Endothelial cell of umbilical vein (primary cell): Measurements from ENCODE around the gene ZNF124. TPM values are rescaled to one million over a fixed set of nuclear protein-coding genes. Genes with fewer than 3 reads are reported as not detected.
A peak's percentile ranks its signal among the peaks of the same experiment; 100 is the strongest.

ENCODE experiments used
- BruUV-seq: library from RNA; stranded (reverse); fragments of 400-500 nt; replicated peaks from 2 replicates; lab custom pipeline; 2021; lab: Mats Ljungman, UMichigan
- CTCF ChIA-PET: fragments of 300-600, 350-600 bp; sonication (Branson Sonifier 250); formaldehyde crosslinking; loops from one replicate; lab custom pipeline; 2021; ENCODE audit warnings: antibody characterized with exemption, inconsistent platforms; lab: Charles Lee
- POLR2A ChIA-PET: fragments of 300-600, 350-600 bp; sonication (Branson Sonifier 250); formaldehyde crosslinking; loops from one replicate; lab custom pipeline; 2021; ENCODE audit warnings: antibody characterized with exemption, inconsistent platforms; lab: Charles Lee
- DNase-seq: peaks from one replicate; pipeline ENCODE4 v3.0.0-alpha.2; 2011; ENCODE audit warnings: low read depth, low spot score
- FAIRE-seq: peaks from 2 replicates; lab custom pipeline; 2011; peaks lifted over from hg19 to GRCh38; lab: Jason Lieb, UNC
- H2AFZ ChIP-seq: 2 replicates; pipeline ENCODE4 v1.6.0; 2012; ENCODE audit warnings: low read depth, low read length, control low read depth, inconsistent platforms
- H3K27ac ChIP-seq: 2 replicates; pipeline ENCODE4 v1.5.1; 2011; ENCODE audit warnings: low read depth, mild to moderate bottlenecking, control low read depth, low read length, moderate library complexity; ENCODE audit not compliant: insufficient read depth
- H3K27me3 ChIP-seq, 2 experiments: 2 replicates each; pipeline versions ENCODE4 v1.6.0 to v1.6.1; 2011; ENCODE audit warnings: low read length in 2 of 2, mixed read lengths in 1 of 2; ENCODE audit not compliant: control insufficient read depth in 2 of 2, insufficient read depth in 2 of 2
- H3K36me3 ChIP-seq, 2 experiments: 2 replicates in 1 of 2; 3 replicates in 1 of 2; pipeline ENCODE4 v1.5.1; 2011; ENCODE audit warnings: low read length in 2 of 2, mild to moderate bottlenecking in 1 of 2, moderate library complexity in 1 of 2; ENCODE audit not compliant: control insufficient read depth in 2 of 2, insufficient read depth in 2 of 2; ENCODE audit errors: extremely low read depth in 1 of 2
- H3K4me1 ChIP-seq: 3 replicates; pipeline ENCODE4 v1.5.1; 2011; ENCODE audit warnings: mild to moderate bottlenecking, low read length; ENCODE audit not compliant: control insufficient read depth, insufficient read depth; ENCODE audit errors: extremely low read depth
- H3K4me2 ChIP-seq: 2 replicates; pipeline ENCODE4 v1.6.1; 2011; ENCODE audit warnings: low read length, control low read depth, mixed read lengths; ENCODE audit not compliant: insufficient read depth
- H3K4me3 ChIP-seq, 3 experiments: fragments of 200-600 bp in 1 of 3; sonication (generic), shearing (Covaris generic) in 1 of 3; replicated peaks in 1 of 3; 2 replicates each; pipeline ENCODE4 v1.5.1; 2011 to 2016; ENCODE audit warnings: control low read depth in 3 of 3, low read length in 3 of 3, mild to moderate bottlenecking in 2 of 3, inconsistent platforms in 1 of 3, low read depth in 1 of 3, moderate library complexity in 1 of 3; ENCODE audit not compliant: insufficient read depth in 1 of 3
- H3K79me2 ChIP-seq: 2 replicates; pipeline ENCODE4 v1.6.0; 2012; ENCODE audit warnings: low read length, inconsistent platforms; ENCODE audit not compliant: control insufficient read depth, insufficient read depth
- H3K9ac ChIP-seq: replicated peaks from 2 replicates; pipeline ENCODE3; 2011; ENCODE audit warnings: low read length, control low read depth; ENCODE audit not compliant: insufficient read depth; ENCODE audit errors: extremely low read depth
- H3K9me1 ChIP-seq: replicated peaks from 3 replicates; pipeline ENCODE4 v1.6.0; 2011; ENCODE audit warnings: mild to moderate bottlenecking, low read length; ENCODE audit not compliant: control insufficient read depth, insufficient read depth; ENCODE audit errors: extremely low read depth
- H3K9me3 ChIP-seq: replicated peaks from 2 replicates; pipeline ENCODE4 v1.5.1; 2012; ENCODE audit warnings: low read length, inconsistent platforms; ENCODE audit not compliant: control insufficient read depth, insufficient read depth
- H4K20me1 ChIP-seq: replicated peaks from 2 replicates; pipeline ENCODE3; 2011; ENCODE audit warnings: mild to moderate bottlenecking, low read length; ENCODE audit not compliant: control insufficient read depth, insufficient read depth; ENCODE audit errors: extremely low read depth
- CTCF ChIP-seq, 2 donors: IDR thresholded peaks; 1 replicate in 1 of 2; 2 replicates in 1 of 2; pipeline ENCODE4 v1.5.1; 2011; ENCODE audit warnings: low read length in 2 of 2, mild to moderate bottlenecking in 2 of 2, moderate library complexity in 2 of 2, control low read depth in 1 of 2, inconsistent platforms in 1 of 2, low read depth in 1 of 2; ENCODE audit not compliant: insufficient read depth in 1 of 2; ENCODE audit errors: extremely low read depth in 1 of 2
- EZH2 ChIP-seq: IDR thresholded peaks from 2 replicates; pipeline ENCODE4 v1.6.1; 2012; ENCODE audit warnings: borderline replicate concordance, low read depth, mild to moderate bottlenecking, moderate library complexity, low read length, inconsistent platforms; ENCODE audit not compliant: severe bottlenecking
- FOS ChIP-seq: IDR thresholded peaks from 2 replicates; pipeline ENCODE4 v1.6.1; 2011; ENCODE audit warnings: mild to moderate bottlenecking, low read length, moderate library complexity, borderline replicate concordance; ENCODE audit not compliant: insufficient read depth
- GATA2 ChIP-seq: IDR thresholded peaks from 2 replicates; pipeline ENCODE4 v1.7.0; 2011; ENCODE audit warnings: low read depth, mild to moderate bottlenecking, moderate library complexity, mixed read lengths, low read length; ENCODE audit not compliant: insufficient read length, insufficient read depth
- JUN ChIP-seq: IDR thresholded peaks from 2 replicates; pipeline ENCODE4 v1.6.1; 2011; ENCODE audit warnings: borderline replicate concordance, low read depth; ENCODE audit not compliant: insufficient read length, insufficient read depth
- MAX ChIP-seq: IDR thresholded peaks from 2 replicates; pipeline ENCODE4 v1.6.1; 2011; ENCODE audit not compliant: insufficient read depth, insufficient read length
- MYC ChIP-seq: IDR thresholded peaks from one replicate; pipeline ENCODE4 v1.6.1; 2011; ENCODE audit warnings: mild to moderate bottlenecking, low read depth, low read length
- POLR2A ChIP-seq: IDR thresholded peaks from 2 replicates; pipeline ENCODE4 v1.6.1; 2012; ENCODE audit warnings: low read depth, mild to moderate bottlenecking, control low read depth, low read length
- POLR2AphosphoS5 ChIP-seq: IDR thresholded peaks from 2 replicates; pipeline ENCODE4 v1.6.1; 2012; ENCODE audit warnings: low read depth, mild to moderate bottlenecking, control low read depth, low read length, moderate library complexity; ENCODE audit not compliant: insufficient read depth
- dilution Hi-C: fragments of 300-500 bp; cut with MboI; formaldehyde crosslinking; loops from one replicate; pipeline ENCODE4 v1.15.0; 2019; ENCODE audit warnings: low sequenced_read_pairs; ENCODE audit not compliant: extremely low pct_ligation_motif_present
- intact Hi-C: fragments of 100-400 bp; cut with micrococcal nuclease; formaldehyde crosslinking; loops from one replicate; pipeline ENCODE4 v1.10.0; 2022
- polyA plus RNA-seq, 4 experiments: library from polyadenylated mRNA; depleted of rRNA in 3 of 4; stranded (reverse) in 3 of 4; unstranded in 1 of 4; fragments of >200 nt; gene quantifications; 2 replicates each; pipeline versions ENCODE4 v1.2.1 to v1.2.3, GENCODE V29; 2011 to 2012; ENCODE audit warnings: missing spikeins in 1 of 4
- total RNA-seq: library from RNA; stranded (reverse); gene quantifications from 2 replicates; pipeline ENCODE4 v1.2.3, GENCODE V29; 2021

The ZNF124 gene
- total and polyA plus RNA-seq, 2 donors (not counting 3 experiments of a cell fraction or from before 2014, with no cell fraction given), result 3.5 to 25.6 TPM

GRCh38 chr1:247111259-247111699, 60.5 kb downstream of the ZNF124 start:
- Histone ChIP-seq H3K9me1 (no peaks in the 10 kb centered on the region), H3K79me2 (no peaks in the 10 kb centered on the region), H3K9ac (peak overlapping the region; percentile 33), H3K27ac (no peak overlapping the region), H3K4me1 (no peaks in the 10 kb centered on the region), H2AFZ (peak overlapping the region; percentile 74), H4K20me1 (no peaks in the 10 kb centered on the region), H3K4me3 (peak overlapping the region; percentile 8 to 42 (median 38)), H3K4me2 (peak overlapping the region; percentile 12), H3K9me3 (no peaks in the 10 kb centered on the region), H3K36me3 (no peaks in the 10 kb centered on the region), H3K27me3 (peaks cover 0 to 8% of the 10 kb centered on the region in 2 experiments)
- POLR2A ChIA-PET, result interaction anchor here (0.6 kb wide), 1 partner anchor 151 kb away, joined by 4 read pairs; no protein-coding TSS in a partner anchor
- TF ChIP-seq EZH2 (peak; percentile 49), POLR2A (no peak)
- CTCF ChIA-PET, result no interaction called here
- BruUV-seq, result no TSS peak
- dilution Hi-C loops, result no loop called here
- intact Hi-C loops, result no loop called here
- DNase-seq (no peak), FAIRE-seq (no peak)

- intact Hi-C loops, result no loop called here
- no peak for FAIRE-seq
- Histone ChIP-seq H3K9me1 (no peaks in the 10 kb centered on the region), H3K27me3 (peaks cover 0 to 8% of the 10 kb centered on the region in 2 experiments), H2AFZ (peak overlapping the region; percentile 74), H3K79me2 (no peaks in the 10 kb centered on the region), H3K4me3 (peak overlapping the region in 1 of 3 experiments; percentile 38), H3K9ac (no peak overlapping the region), H4K20me1 (no peaks in the 10 kb centered on the region), H3K36me3 (no peaks in the 10 kb centered on the region), H3K4me1 (no peaks in the 10 kb centered on the region), H3K4me2 (peak overlapping the region; percentile 12), H3K27ac (no peak overlapping the region), H3K9me3 (no peaks in the 10 kb centered on the region)
- dilution Hi-C loops, result no loop called here
- no TSS peak for BruUV-seq
- TF ChIP-seq CTCF (IDR thresholded peaks at IDR 0.05; ENCODE audit: extremely low read depth in 1 of 2, insufficient read depth in 1 of 2, low read depth in 1 of 2, low read length in 2 of 2) (no peak), JUN (no peak), POLR2A (no peak), MAX (no peak), MYC (no peak), POLR2AphosphoS5 (no peak), EZH2 (no peak), FOS (no peak), GATA2 (no peak)
- ChIA-PET POLR2A (interaction anchor here (0.5 to 0.6 kb wide), 2 partner anchors 82 to 151 kb away, joined by 4 to 5 read pairs; no protein-coding TSS in a partner anchor), CTCF (no interaction called here)
- no peak for DNase-seq
Observed at GRCh38 chr1:247110627-247111258, 61.1 kb downstream of the ZNF124 start.
